Measurements from ENCODE around the gene GPR162.
"Not testable (repeated sequence)": the region's sequence is repeated elsewhere in the genome, so short reads cannot be mapped to it uniquely, and the experiment has no call there.

The GPR162 gene

GRCh38 chr12:6867413-6868210, 46.0 kb downstream of the GPR162 start, which contains the start of gene TPI1:
TPI1 (plus strand) TSS chr12:6867531; CDS start chr12:6867567, 36 bp downstream.
- H3K4me3 ChIP-seq (replicated peaks in 1 of 2; ENCODE audit: low read depth in 2 of 2, low read length in 2 of 2), result peak within 1 kb of the TSS; percentile 78 to 98
- DNase-seq (ENCODE audit: low read depth in 2 of 2), result peak; percentile 83 to 89
- TF ChIP-seq CTCF (IDR thresholded peaks at IDR 0.05; ENCODE audit: low read depth, low read length), result no peak

GRCh38 chr12:6868211-6869048, 46.8 kb downstream of the GPR162 start:
- peak overlapping the region; percentile 78 to 98 for H3K4me3 ChIP-seq (replicated peaks in 1 of 2; ENCODE audit: low read depth in 2 of 2, low read length in 2 of 2)

GRCh38 chr12:6869049-6870021, 47.7 kb downstream of the GPR162 start:
- peak; percentile 90 for TF ChIP-seq CTCF (IDR thresholded peaks at IDR 0.05; ENCODE audit: low read depth, low read length)
- peak; percentile 79 to 81 for DNase-seq (ENCODE audit: low read depth in 2 of 2)
- H3K4me3 ChIP-seq (replicated peaks in 1 of 2; ENCODE audit: low read depth in 2 of 2, low read length in 2 of 2), result peak overlapping the region; percentile 78 to 98

More at GRCh38 chr12:6868211-6869048, 46.8 kb downstream of the GPR162 start:
- peak in 1 of 2 donors; percentile 50 for DNase-seq (ENCODE audit: low read depth in 2 of 2)
- TF ChIP-seq CTCF (IDR thresholded peaks at IDR 0.05; ENCODE audit: low read depth, low read length), result peak; percentile 20

- H3K4me3 ChIP-seq (replicated peaks in 1 of 2; ENCODE audit: low read depth in 2 of 2, low read length in 2 of 2); DNase-seq (ENCODE audit: low read depth in 2 of 2): not testable (repeated sequence)
Measured at GRCh38 chr12:6870304-6870703, 48.7 kb downstream of the GPR162 start.

GRCh38 chr12:6871052-6871957, 49.7 kb downstream of the GPR162 start:
- peak in 1 of 2 donors; percentile 42 for DNase-seq (ENCODE audit: low read depth in 2 of 2)
- H3K4me3 ChIP-seq (replicated peaks in 1 of 2; ENCODE audit: low read depth in 2 of 2, low read length in 2 of 2), result peak overlapping the region; percentile 78 to 86
- TF ChIP-seq CTCF (IDR thresholded peaks at IDR 0.05; ENCODE audit: low read depth, low read length), result no peak
